H1 (cell line): ENCODE measurements around the gene PTPN3. TPM values are rescaled to one million over a fixed set of nuclear protein-coding genes. Genes with fewer than 3 reads are reported as not detected.

ENCODE experiments used
- CHD2 ChIP-seq: IDR thresholded peaks from 2 replicates; pipeline ENCODE4 v1.6.1; 2012; ENCODE audit warnings: low read length, improper control_type of control experiment
- CREB1 ChIP-seq: IDR thresholded peaks from 2 replicates; pipeline ENCODE4 v1.6.1; 2012; ENCODE audit warnings: inconsistent platforms
- GTF2F1 ChIP-seq: IDR thresholded peaks from 2 replicates; pipeline ENCODE4 v1.6.1; 2012; ENCODE audit warnings: low read depth, low read length, improper control_type of control experiment, borderline replicate concordance
- RAD21 ChIP-seq, 2 experiments: IDR thresholded peaks in 1 of 2; conservative IDR thresholded peaks in 1 of 2; 2 replicates each; pipeline ENCODE4 v1.6.1; 2011; ENCODE audit warnings: low read depth in 2 of 2, low read length in 2 of 2, improper control_type of control experiment in 1 of 2, inconsistent platforms in 1 of 2, mild to moderate bottlenecking in 1 of 2, moderate library complexity in 1 of 2
- RXRA ChIP-seq: IDR thresholded peaks from 2 replicates; pipeline ENCODE4 v1.6.1; 2011; ENCODE audit warnings: low read depth, mild to moderate bottlenecking, low read length, moderate library complexity; ENCODE audit not compliant: insufficient read depth
- polyA plus RNA-seq, 7 experiments: library from polyadenylated mRNA; depleted of rRNA in 3 of 7; stranded (reverse) in 5 of 7; unstranded in 2 of 7; fragments of >200 nt in 5 of 7; fragments of 200-250 nt in 2 of 7; gene quantifications; 1 replicate in 5 of 7; 2 replicates in 1 of 7; 4 replicates in 1 of 7; pipeline versions ENCODE4 v1.2.1 to v1.2.3, GENCODE V29; 2011 to 2013; ENCODE audit warnings: missing spikeins in 2 of 7, mixed read lengths in 2 of 7
- total RNA-seq: library from RNA; stranded (reverse); fragmentation: NEBNext Ultra II Directional; extraction: Animal tissue kit (Norgen Biotek cat#: 25700); gene quantifications from 2 replicates; pipeline ENCODE4 v1.2.1, GENCODE V29; 2021
- TF ChIP-seq, protein P1 (sequence below): fragments of 300-600 bp; sonication (generic); IDR thresholded peaks from 2 replicates; pipeline ENCODE4 v1.7.1; 2012; ENCODE audit warnings: low read length, moderate library complexity, mild to moderate bottlenecking, inconsistent platforms; ENCODE audit not compliant: insufficient replicate concordance

Gene PTPN3
- total and polyA plus RNA-seq, 2 of the 8 experiments (the other 6 are each of a cell fraction or from before 2014, with no cell fraction given): 2.9 to 3.7 TPM

DNA sequence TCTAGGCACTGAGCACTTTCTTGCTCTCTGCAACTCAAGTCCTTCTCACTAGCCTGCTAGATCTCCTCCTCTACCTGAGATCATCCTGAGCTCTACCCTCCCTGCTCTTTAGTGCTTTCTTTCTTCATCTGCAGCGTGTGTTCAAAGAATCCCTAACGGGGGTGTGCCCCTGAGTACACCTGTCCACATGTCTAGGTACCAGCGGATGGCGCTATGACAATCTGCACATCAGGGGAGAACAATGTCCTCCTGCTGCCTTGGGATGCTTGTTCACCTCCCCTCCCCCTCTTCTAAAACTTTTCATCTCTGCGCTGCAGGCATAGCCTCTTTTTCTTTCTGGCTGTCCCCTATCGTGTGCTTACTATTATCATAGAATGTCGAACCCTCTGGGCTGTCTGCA, 42.7 kb downstream of the PTPN3 start (continued):
- TF ChIP-seq, protein P1, sequence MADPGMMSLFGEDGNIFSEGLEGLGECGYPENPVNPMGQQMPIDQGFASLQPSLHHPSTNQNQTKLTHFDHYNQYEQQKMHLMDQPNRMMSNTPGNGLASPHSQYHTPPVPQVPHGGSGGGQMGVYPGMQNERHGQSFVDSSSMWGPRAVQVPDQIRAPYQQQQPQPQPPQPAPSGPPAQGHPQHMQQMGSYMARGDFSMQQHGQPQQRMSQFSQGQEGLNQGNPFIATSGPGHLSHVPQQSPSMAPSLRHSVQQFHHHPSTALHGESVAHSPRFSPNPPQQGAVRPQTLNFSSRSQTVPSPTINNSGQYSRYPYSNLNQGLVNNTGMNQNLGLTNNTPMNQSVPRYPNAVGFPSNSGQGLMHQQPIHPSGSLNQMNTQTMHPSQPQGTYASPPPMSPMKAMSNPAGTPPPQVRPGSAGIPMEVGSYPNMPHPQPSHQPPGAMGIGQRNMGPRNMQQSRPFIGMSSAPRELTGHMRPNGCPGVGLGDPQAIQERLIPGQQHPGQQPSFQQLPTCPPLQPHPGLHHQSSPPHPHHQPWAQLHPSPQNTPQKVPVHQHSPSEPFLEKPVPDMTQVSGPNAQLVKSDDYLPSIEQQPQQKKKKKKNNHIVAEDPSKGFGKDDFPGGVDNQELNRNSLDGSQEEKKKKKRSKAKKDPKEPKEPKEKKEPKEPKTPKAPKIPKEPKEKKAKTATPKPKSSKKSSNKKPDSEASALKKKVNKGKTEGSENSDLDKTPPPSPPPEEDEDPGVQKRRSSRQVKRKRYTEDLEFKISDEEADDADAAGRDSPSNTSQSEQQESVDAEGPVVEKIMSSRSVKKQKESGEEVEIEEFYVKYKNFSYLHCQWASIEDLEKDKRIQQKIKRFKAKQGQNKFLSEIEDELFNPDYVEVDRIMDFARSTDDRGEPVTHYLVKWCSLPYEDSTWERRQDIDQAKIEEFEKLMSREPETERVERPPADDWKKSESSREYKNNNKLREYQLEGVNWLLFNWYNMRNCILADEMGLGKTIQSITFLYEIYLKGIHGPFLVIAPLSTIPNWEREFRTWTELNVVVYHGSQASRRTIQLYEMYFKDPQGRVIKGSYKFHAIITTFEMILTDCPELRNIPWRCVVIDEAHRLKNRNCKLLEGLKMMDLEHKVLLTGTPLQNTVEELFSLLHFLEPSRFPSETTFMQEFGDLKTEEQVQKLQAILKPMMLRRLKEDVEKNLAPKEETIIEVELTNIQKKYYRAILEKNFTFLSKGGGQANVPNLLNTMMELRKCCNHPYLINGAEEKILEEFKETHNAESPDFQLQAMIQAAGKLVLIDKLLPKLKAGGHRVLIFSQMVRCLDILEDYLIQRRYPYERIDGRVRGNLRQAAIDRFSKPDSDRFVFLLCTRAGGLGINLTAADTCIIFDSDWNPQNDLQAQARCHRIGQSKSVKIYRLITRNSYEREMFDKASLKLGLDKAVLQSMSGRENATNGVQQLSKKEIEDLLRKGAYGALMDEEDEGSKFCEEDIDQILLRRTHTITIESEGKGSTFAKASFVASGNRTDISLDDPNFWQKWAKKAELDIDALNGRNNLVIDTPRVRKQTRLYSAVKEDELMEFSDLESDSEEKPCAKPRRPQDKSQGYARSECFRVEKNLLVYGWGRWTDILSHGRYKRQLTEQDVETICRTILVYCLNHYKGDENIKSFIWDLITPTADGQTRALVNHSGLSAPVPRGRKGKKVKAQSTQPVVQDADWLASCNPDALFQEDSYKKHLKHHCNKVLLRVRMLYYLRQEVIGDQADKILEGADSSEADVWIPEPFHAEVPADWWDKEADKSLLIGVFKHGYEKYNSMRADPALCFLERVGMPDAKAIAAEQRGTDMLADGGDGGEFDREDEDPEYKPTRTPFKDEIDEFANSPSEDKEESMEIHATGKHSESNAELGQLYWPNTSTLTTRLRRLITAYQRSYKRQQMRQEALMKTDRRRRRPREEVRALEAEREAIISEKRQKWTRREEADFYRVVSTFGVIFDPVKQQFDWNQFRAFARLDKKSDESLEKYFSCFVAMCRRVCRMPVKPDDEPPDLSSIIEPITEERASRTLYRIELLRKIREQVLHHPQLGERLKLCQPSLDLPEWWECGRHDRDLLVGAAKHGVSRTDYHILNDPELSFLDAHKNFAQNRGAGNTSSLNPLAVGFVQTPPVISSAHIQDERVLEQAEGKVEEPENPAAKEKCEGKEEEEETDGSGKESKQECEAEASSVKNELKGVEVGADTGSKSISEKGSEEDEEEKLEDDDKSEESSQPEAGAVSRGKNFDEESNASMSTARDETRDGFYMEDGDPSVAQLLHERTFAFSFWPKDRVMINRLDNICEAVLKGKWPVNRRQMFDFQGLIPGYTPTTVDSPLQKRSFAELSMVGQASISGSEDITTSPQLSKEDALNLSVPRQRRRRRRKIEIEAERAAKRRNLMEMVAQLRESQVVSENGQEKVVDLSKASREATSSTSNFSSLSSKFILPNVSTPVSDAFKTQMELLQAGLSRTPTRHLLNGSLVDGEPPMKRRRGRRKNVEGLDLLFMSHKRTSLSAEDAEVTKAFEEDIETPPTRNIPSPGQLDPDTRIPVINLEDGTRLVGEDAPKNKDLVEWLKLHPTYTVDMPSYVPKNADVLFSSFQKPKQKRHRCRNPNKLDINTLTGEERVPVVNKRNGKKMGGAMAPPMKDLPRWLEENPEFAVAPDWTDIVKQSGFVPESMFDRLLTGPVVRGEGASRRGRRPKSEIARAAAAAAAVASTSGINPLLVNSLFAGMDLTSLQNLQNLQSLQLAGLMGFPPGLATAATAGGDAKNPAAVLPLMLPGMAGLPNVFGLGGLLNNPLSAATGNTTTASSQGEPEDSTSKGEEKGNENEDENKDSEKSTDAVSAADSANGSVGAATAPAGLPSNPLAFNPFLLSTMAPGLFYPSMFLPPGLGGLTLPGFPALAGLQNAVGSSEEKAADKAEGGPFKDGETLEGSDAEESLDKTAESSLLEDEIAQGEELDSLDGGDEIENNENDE: no peak
- TF ChIP-seq CREB1: 0 out of 2 replicates have a peak, but pooled peaks have one; percentile 19
- no peak for TF ChIP-seq CHD2
- peak; percentile 16 to 31; a peak in 2 of 4 replicates for TF ChIP-seq RAD21 (IDR thresholded peaks at IDR 0.05 in 1 of 2, conservative IDR thresholded peaks at IDR 0.05 in 1 of 2; ENCODE audit: low read depth in 2 of 2, low read length in 2 of 2)
- TF ChIP-seq RXRA: no peak
- TF ChIP-seq GTF2F1: no peak
